HG02642 (cell line): ENCODE measurements around the gene UNC5B.

Experiments
- ATAC-seq: cut with Tn5 transposase; IDR thresholded peaks from one replicate; pipeline ENCODE4 v1.9.1; 2021; ENCODE audit warnings: mild to moderate bottlenecking; ENCODE audit not compliant: unreplicated experiment, poor library complexity

The UNC5B gene

GRCh38 chr10:71221586-71222202 is 9.3 kb downstream of the UNC5B start:
- ATAC-seq: no peak

- no peak for ATAC-seq
Measured at GRCh38 chr10:71222601-71223346, 10.4 kb downstream of the UNC5B start.

DNA sequence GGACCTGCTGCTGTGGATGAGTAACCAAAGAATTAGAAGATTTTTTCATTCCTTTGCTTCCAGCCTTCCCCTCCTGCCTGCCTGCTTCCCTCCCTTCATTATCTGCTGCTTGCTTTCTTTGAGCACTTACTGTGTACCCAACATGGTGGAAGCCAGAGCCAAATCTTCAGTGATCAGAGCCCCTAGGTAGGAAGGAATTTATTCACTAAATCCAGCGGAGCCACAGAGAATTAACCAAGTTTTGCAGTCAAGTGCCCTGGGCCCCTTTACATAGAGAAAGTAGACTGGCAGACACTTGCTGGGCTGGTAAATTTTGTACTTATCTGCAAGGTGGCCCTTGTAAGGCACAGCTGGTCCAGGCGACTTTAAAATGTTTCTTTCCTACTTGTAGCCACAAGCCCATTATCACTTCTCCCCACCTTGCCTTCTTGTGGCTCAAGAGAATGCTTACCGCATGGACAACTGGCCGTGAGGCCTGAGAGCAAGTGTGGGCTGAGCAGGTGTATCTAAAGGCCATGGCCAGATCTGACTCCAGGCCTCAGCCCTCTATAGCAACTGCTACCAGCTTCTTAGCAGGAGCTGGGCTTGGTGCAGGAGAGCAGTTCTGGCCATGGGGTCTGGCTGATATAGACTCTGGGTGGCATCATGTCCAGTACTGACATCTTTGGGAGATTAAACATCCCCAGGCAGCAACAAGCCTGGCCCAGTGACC is 11.1 kb downstream of the UNC5B start:
- no peak for ATAC-seq

GRCh38 chr10:71225291-71226058 is 13.1 kb downstream of the UNC5B start:
- ATAC-seq: no peak

GRCh38 chr10:71228875-71229675 is 16.7 kb downstream of the UNC5B start:
- ATAC-seq: no peak

GRCh38 chr10:71229726-71230655 is 17.6 kb downstream of the UNC5B start:
- ATAC-seq: no peak

GRCh38 chr10:71230656-71231025 is 18.3 kb downstream of the UNC5B start:
- no peak for ATAC-seq

DNA sequence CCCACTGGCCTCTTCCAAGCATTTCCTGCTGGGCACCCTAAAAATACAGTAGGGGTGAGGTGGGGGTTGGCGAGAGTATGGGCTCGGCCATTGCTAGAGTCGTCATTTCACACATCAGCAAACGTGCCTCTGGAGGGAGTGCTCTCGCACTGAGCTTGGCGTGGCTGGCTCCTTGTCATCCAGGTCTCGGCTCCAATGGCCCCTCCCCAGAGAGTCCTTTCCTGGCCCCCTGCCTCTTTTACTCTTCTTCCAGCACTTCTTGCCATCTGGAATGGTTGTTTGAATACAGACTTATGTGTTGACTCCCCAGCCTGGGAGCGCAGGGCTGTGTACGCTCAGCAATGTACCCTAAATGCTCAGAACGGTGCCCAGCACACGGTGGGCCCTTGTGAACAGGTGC is 18.8 kb downstream of the UNC5B start:
- ATAC-seq: no peak

DNA sequence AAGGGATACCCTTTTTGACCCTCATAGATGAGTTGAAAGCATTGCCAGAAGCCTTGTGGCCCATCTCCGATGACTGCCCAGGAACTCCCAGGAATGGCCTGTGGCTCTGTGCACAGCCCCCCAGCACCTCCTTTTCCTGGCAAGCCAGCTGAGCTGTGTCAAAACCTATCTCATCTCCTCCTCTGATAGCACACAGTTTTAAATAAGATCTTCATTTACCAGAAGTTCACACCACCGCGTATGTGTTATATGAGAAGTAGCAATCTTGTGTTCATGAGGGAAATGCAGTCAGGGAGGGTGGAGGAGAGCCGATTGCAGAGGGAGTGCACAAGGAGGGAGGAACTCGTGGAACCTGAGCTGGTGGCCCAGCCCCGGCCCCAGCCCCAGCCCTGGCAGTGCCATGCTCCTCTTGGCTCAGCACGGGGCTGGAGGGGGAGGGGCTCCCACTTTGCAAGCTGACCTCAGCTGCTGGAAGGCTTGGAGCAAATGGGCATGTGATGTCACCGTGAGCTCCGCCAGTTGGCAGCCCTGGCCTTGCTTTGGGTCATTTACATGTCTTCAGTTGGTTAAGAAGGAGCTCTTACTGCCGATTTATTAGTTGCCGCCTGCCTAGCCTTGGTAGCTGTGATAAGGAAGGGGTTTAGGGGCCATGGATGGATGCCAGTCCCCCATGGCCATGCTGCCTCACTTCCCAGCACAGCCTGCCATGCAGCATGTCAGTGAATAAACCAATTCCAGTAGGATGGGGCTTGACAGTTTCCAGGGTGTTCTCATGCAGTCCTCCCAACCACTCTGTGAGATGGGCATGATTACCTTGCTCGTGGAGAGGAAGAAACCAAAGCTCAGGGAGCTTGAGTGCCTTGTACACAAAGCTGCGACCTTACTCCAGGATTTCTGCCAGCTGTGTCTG is 20.0 kb downstream of the UNC5B start:
- ATAC-seq: no peak

DNA sequence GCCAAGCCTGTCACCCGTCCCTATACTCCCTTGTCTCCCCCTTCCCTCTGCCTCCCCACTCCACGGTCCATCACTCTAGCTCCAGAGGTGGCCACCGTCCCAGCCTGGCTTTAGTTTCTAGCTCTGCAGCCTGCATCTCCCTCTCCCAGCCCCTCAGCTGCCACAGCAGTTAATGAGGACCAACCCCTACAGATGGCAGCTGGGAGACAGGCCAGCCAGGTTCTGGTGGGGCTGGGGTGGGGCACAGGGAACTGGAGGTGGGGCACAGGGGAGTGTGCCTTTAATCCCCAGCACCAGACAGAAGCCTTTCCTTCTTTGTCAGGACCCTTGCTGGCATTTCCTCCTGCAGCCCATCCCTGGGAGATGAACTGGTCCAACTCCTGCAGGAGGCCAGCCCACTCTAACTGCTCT is 21.1 kb downstream of the UNC5B start:
- no peak for ATAC-seq

DNA sequence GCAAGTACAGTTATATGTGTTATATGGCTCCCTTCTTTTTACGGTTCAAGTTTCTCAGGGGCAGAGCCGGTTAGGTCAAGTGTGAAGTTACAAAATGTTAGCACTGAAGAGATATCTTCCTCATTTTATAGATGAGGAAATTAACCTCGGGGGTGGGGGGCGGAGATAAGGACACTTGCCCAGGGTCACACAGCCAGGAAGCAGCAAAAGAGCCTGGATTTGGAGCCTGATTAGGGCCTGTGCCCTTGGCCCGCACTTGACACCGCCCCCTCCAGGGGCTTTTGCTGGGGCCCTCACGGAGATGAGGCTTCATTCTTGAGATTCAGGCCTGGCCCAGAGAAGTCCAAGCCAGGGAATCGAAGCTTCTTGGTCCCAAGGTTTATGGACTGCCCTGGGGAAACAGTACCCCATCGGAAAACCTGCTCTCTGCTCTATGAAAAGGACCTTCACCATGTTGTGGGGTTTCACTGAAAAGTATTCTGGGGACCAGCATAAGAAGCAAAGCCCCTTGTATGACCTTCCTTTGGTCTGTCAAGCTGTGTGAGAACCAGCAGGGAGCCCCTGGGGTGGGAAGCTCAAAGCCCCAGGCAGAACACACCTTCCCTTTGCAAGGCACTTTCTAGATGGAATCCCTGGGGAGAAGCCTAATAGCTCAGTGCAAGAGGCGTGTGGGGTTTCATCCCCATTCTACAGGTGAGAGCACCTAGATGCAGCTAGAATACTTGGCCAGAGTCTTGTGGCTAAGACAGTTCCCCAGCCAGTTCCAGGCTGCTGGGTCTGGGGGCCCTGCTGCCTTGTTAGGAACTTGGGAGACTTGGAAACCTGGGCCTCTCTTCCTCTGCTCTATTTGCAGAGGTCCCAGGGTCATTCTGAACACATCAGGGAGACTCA is 21.9 kb downstream of the UNC5B start:
- ATAC-seq: no peak

GRCh38 chr10:71234970-71235685 is 22.8 kb downstream of the UNC5B start:
- ATAC-seq: no peak

DNA sequence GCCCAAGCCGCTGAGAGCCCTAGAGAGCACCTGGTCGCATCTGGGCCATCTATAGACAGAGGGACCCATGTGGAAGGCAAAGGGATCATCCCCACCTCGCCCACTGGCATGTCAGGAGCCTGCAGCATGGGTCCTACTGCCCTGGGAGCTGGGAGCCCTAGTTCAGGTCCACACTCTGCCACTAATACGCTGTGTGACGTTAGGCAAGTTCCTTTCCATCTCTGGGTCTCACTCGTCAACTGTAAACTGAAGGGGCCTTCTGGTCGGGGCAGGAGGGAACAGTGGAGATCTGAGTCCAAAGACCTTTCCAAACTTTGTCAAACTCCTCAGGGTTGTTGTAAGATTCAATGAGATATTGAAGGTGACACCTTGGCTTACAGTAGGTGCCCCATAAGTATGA is 23.4 kb downstream of the UNC5B start:
- no peak for ATAC-seq

DNA sequence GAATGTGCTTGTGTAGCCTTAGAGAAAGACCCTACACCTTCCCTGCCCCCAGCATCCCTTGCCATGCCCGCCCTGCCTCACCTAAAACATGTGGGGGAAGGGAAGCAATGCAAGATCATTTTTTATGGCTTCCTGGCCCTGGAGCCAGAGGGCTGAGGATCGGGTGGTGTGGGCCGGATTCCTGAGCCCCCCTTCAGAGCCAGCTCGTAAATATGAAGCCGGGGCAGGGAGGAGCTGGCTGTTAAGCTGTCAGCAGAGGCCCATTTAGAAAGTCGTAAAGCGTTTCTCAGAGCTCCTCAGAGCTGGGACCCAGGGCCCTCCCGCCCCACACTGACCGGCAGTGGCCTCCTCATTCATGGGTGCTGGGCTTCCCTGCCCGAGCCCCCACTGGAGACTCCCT is 23.9 kb downstream of the UNC5B start:
- no peak for ATAC-seq

GRCh38 chr10:71236822-71237682 is 24.7 kb downstream of the UNC5B start:
- ATAC-seq: no peak
